G401 (cell line): Measurements from ENCODE around the gene NPLOC4. TPM values are rescaled to one million over a fixed set of nuclear protein-coding genes. Genes with fewer than 3 reads are reported as not detected.

Experiments used
- DNase-seq: peaks from one replicate; pipeline ENCODE4 v3.0.0-alpha.2; 2015; ENCODE audit warnings: low spot score
- in situ Hi-C: cut with HindIII; loops from 2 replicates; pipeline ENCODE4 v1.10.0; 2016; ENCODE audit warnings: low sequenced_read_pairs, mixed read lengths
- total RNA-seq: library from RNA; depleted of rRNA; stranded (reverse); fragments of >200 nt; shearing (Covaris generic); gene quantifications from 2 replicates; pipeline ENCODE4 v1.2.3, GENCODE V29; 2014

NPLOC4 gene
- total RNA-seq, 1 experiment from 2014 or later = 110 TPM

- in situ Hi-C loops = no loop called here
- no peak for DNase-seq
Observed at GRCh38 chr17:81575836-81576235, 61.1 kb downstream of the NPLOC4 start.

DNA sequence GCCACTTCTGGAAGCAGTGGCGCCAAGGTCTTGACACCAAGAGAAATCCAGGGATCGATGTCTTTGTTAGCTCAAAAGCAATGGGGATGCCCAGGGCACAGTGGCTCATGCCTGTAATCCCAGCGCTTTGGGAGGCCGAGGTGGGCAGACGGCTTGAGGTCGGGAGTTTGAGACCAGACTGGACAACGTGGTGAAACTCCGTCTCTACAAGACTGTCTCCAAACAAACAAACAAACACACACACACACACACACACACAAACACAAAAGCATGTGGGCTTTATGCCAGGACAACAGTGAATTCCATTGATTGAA lies 62.3 kb downstream of the NPLOC4 start:
- no peak for DNase-seq
- in situ Hi-C loops = no loop called here

GRCh38 chr17:81573794-81574642 lies 62.9 kb downstream of the NPLOC4 start:
- no peak for DNase-seq
- in situ Hi-C loops = no loop called here

- peak; percentile 44 for DNase-seq
- in situ Hi-C loops = no loop called here
Observed at GRCh38 chr17:81572563-81573168, 64.2 kb downstream of the NPLOC4 start.

DNA sequence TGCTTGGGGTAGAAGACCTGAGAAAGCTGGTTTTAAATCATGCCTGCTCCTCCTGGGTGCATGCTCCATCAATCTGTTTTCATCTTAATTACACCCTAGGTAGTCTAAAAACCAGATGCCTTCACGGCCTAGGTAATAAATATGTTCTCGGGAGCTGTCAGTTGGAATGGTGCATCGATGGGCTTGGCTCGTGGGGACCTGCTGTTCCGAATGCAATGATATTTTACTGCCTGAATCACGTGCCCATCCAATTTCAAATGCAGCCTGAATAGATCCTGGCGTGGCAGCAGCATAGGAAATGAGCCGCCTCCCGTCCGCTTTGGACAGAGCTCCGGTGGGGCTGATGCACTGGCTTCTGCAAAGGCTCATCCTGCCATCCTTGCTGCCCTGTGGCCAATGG lies 65.9 kb downstream of the NPLOC4 start:
- DNase-seq = no peak
- in situ Hi-C loops = no loop called here

DNA sequence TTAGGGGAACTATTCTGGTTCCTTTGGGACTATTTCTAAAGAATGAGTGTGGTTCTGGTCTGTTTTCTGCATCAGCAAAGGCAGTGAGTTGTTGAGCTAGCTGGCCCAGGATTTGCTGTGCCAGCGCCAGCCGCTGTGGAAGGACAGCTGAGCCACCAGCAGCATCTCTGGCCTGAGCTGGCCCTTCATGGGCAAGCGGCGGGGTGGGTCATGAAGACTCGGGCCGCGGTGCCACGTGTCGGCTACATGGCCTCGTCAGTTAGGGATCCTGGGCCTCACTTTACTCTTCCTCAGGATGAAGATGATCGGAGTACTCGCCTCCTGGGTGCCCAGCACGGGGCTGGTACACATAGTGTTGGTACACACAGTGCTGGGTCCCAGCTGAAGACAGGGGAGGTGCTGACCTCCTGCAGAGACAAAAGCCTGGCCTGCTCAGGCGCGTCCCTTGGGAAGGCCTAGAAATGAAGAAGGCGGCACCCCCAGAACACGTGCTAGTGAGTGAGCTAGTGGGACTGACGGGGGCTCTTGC lies 66.9 kb downstream of the NPLOC4 start:
- no peak for DNase-seq
- in situ Hi-C loops = no loop called here

- DNase-seq = no peak
- in situ Hi-C loops = no loop called here
Observed at GRCh38 chr17:81568416-81568815, 68.5 kb downstream of the NPLOC4 start.

DNA sequence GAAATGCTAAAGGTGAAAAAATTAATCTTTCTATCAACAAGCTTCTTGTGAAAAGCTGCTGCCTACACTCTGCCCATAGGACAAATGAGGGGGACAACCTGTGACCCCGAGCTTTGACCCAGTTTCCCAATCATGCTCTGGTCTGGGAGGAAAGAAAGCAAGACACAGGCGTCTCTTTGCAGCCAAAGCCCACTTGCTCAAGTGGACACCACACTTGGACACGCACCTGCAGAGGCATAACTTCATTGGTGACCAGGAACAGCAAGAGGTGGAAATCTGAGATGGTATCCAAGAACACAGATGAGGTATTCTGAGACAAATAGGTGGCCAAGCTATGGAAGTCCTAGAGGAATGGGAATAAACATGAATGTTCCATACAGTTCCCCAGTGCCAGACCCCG lies 69.7 kb downstream of the NPLOC4 start:
- in situ Hi-C loops = no loop called here
- no peak for DNase-seq

DNA sequence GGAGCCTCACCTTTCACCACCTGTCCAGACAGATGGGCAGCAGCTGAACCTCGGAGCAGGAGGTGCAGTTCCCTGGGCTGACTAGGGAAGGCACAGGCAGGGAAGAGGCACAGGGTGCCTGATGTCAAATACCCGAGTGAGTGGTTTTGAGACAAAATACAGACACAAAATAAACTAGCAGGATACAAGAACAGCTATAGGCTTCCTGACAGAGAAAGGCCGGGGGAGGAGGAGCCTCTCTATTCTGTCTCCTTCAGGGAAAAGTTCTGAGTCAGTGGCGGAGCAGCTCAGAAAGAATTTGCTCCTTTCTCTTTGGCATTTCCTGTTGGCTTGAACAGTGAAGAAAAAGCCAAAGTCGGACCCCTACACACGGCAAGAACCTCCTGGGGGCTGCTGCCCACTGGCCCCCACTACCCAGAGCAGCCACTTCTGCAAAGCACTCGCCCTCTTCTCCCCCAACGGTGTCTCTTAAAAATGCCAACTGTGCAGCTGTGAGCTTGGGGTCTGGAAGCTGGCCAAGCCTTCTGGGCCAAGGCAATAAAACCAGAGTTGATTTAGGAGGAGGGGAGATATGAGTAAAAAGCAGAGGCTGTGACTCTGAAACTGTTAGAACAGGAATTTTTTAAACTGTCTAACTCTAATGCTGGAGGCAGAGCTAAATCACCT lies 70.3 kb downstream of the NPLOC4 start:
- in situ Hi-C loops = no loop called here
- DNase-seq = peak; percentile 84

- DNase-seq = no peak
- in situ Hi-C loops = no loop called here
Observed at GRCh38 chr17:81565231-81565630, 71.7 kb downstream of the NPLOC4 start.

DNA sequence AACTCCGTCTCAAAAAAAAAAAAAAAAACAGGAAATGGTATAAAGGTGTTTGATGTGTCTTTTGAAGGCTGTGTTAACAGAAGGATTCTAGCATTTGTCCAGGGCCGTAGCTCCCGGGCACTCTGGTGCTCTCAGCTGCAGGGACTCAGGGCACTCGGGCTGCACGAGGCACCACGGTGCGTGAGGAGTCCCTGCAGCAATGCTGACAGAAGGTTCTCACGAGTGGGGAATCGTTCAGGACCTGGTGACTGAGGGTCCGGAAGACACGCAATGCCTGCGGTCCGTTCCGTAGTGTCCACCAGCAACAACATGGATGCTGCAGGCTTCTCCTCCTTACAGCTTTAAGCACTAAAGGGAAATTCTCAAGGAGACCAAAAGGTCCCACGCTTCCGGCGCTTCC lies 72.1 kb downstream of the NPLOC4 start:
- DNase-seq = no peak
- in situ Hi-C loops = no loop called here

DNA sequence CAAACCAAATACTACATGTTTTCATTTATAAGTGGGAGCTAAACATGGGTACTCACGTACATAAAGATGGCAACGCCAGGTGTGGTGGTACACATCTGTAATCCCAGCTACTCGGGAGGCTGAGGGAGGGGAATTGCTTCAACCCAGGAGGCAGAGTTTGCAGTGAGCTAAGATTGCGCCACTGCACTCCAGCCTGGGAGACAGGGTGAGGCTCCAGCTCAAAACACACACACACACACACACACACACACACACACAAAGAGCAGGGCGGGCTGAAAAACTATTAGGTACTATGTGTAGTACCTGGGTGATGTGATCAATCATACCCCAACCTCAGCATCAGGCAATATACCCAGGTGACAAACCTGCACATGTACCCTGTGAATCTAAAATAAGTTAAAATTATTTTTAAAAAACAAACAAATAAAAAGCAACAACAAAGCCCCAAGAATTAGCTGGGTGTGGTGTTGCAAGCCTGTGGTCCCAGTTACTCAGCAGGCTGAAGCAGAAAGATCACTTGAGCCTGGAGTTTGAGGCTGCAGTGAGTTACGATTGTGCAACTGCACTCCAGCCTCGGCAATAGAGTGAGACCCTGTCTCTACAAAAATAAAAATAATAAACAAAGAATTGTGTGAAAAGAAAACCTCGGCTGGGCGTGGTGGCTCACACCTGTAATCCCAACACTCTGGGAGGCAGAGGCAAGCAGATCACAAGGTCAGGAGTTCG lies 72.9 kb downstream of the NPLOC4 start:
- DNase-seq = no peak
- in situ Hi-C loops = no loop called here

DNA sequence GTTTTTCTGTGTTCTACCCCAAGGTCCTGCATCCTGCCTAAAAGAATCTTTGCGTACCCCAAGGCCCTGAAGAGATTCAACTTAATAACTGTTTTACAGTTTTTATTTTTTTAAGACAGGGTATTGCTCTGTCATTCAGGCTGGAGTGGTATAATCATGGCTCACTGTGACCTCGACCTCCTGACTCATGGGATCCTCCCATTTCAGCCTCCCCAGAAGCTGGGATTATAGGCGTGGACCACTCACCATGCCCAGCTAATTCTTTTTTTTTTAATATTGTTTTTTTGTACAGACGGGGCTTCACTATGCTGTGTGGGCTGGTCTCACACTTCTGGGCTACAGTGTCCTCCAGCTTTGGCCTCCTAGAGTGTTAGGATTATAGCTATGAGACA lies 75.4 kb downstream of the NPLOC4 start:
- DNase-seq = no peak
- in situ Hi-C loops = no loop called here

- in situ Hi-C loops = no loop called here
- no peak for DNase-seq
Observed at GRCh38 chr17:81558941-81559806, 77.7 kb downstream of the NPLOC4 start.

GRCh38 chr17:81558115-81558468 lies 78.8 kb downstream of the NPLOC4 start:
- in situ Hi-C loops = no loop called here

DNA sequence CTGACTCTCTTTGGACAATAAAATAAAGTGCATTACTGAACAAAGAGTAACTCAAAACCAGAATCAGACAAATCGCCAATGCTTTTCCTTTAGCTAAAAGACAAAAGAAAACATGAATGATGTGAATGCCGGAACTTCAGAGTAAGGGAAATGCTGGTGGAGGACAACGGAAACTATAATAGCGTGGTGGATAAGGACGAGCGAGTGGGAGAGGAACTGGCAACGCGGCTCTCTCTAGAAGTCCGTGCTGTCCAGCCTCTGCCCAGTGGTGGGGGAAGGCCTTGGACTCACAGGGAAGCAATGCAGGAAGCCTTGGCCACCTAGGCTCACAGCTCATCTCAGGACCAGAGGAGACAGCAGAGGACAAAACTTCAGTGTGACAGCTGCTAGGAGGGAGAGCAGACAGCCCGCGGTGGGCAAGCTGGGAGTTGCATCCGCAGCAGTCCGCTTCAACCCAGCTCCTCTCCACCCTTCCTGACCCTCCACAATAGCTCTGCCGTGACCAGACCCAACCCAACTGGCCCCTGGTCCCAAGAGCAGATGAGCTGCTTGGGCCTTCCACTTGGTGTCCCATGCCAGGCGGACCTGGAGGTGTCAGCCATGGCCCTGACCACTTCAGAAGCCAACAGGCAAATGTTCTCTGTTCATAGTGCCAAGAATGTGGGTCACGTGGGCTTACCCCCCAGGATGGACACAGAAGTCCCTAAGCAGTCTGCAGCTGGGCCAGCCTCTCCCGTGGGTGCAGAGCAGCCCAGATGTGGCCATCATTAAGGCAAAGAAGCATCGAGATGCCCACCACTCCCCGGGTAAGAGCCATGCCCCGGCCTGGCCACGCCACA lies 79.4 kb downstream of the NPLOC4 start:
- DNase-seq = no peak
- in situ Hi-C loops = no loop called here

More at GRCh38 chr17:81558115-81558468, 78.8 kb downstream of the NPLOC4 start:
- no peak for DNase-seq

- in situ Hi-C loops = no loop called here
- no peak for DNase-seq
Observed at GRCh38 chr17:81556863-81557262, 80.0 kb downstream of the NPLOC4 start.

DNA sequence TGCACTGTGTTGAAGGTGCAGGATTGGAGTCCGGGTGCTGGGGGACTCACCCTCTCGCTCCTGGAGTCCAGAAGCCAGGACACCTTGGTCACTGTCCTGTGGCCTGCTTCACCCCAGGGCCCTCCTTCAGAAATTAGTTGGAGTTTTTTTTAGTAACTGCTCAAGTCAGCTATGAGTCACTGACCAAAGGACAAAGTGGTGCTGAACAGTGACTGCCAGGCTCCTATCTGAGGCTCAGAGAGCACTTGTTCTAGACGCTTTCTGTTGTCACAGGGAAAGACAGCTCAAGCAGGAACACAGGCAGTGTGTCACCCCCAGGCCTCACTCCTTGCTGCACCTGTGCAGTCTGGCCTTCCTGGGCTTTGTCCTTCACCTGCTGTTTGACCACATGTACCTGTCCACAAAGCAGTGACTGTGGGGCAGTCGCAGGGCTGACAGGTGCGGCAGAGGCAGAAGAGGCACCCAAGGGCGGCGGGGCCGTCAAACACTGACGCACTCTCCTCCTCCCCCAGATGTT lies 80.7 kb downstream of the NPLOC4 start:
- DNase-seq = no peak
- in situ Hi-C loops = no loop called here
